Urinary bladder (tissue), 4 donors: ENCODE results near the gene ANKS1A. TPM values are rescaled to one million over a fixed set of nuclear protein-coding genes. Genes with fewer than 3 reads are reported as not detected.

ENCODE experiments used
- DNase-seq: peaks from one replicate; pipeline ENCODE4 v3.0.0-alpha.2; 2015; ENCODE audit errors: extremely low spot score
- H3K27ac ChIP-seq: one replicate; pipeline ENCODE4 v1.5.1; 2013; ENCODE audit warnings: low read depth, mild to moderate bottlenecking, moderate library complexity
- H3K36me3 ChIP-seq: one replicate; pipeline ENCODE4 v1.6.1; 2013; ENCODE audit warnings: mild to moderate bottlenecking, moderate library complexity; ENCODE audit not compliant: insufficient read depth
- H3K4me1 ChIP-seq: one replicate; pipeline ENCODE4 v1.6.1; 2013; ENCODE audit warnings: mild to moderate bottlenecking, moderate library complexity; ENCODE audit not compliant: insufficient read depth
- H3K4me3 ChIP-seq: one replicate; pipeline ENCODE4 v1.5.1; 2013; ENCODE audit warnings: low read depth, low read length
- WGBS: extraction: QIAGEN DNeasy Blood & Tissue Kit; methylation state at CpG from one replicate; pipeline ENCODE4 v1.1.7; 2013; 5-methylcytosine and 5-hydroxymethylcytosine counted together
- polyA plus RNA-seq: library from polyadenylated mRNA; stranded (reverse); fragments of 200-250 nt; gene quantifications from one replicate; pipeline ENCODE4 v1.2.3, GENCODE V29; 2013
- total RNA-seq: library from RNA; depleted of rRNA; stranded (reverse); fragments of >200 nt; gene quantifications from one replicate; pipeline ENCODE4 v1.2.3, GENCODE V29; 2014
- donor health status: healthy with polysubstance abuse.
- donor health status: healthy.

ANKS1A gene
- total and polyA plus RNA-seq, 2 donors = 21.9 to 38.0 TPM

- Histone ChIP-seq H3K36me3 (no peaks in the 10 kb centered on the region), H3K27ac (no peak overlapping the region), H3K4me1 (no peaks in the 10 kb centered on the region), H3K4me3 (no peak overlapping the region)
- 85% methylated on average over 7 of the region's 7 CpGs for WGBS
- DNase-seq = no peak
Measured at GRCh38 chr6:34961574-34961973, 72.5 kb downstream of the ANKS1A start.

GRCh38 chr6:34964564-34964963 is 75.5 kb downstream of the ANKS1A start:
- no peak overlapping the region for H3K4me3 ChIP-seq
- no peak for DNase-seq
- H3K27ac ChIP-seq = no peak overlapping the region
- H3K4me1 ChIP-seq = no peaks in the 10 kb centered on the region
- WGBS = 57% methylated on average over 3 of the region's 3 CpGs
- H3K36me3 ChIP-seq = no peaks in the 10 kb centered on the region

GRCh38 chr6:34967461-34967860 is 78.4 kb downstream of the ANKS1A start:
- no peak overlapping the region for H3K4me3 ChIP-seq
- H3K4me1 ChIP-seq = no peaks in the 10 kb centered on the region
- 97% methylated on average over 3 of the region's 3 CpGs for WGBS
- no peak for DNase-seq
- H3K36me3 ChIP-seq = peaks cover under 1% of the 10 kb centered on the region
- H3K27ac ChIP-seq = no peak overlapping the region

GRCh38 chr6:34969662-34970265 is 80.7 kb downstream of the ANKS1A start:
- no peak for DNase-seq
- 93% methylated on average over 7 of the region's 7 CpGs for WGBS

GRCh38 chr6:34970488-34970887 is 81.4 kb downstream of the ANKS1A start:
- 98% methylated on average over 3 of the region's 3 CpGs for WGBS
- Histone ChIP-seq H3K4me1 (no peaks in the 10 kb centered on the region), H3K36me3 (peaks cover 2% of the 10 kb centered on the region), H3K27ac (no peak overlapping the region), H3K4me3 (no peak overlapping the region)
- no peak for DNase-seq

More at GRCh38 chr6:34969662-34970265, 80.7 kb downstream of the ANKS1A start:
- no peak overlapping the region for H3K4me3 ChIP-seq
- H3K36me3 ChIP-seq = peaks cover 2% of the 10 kb centered on the region
- H3K4me1 ChIP-seq = no peaks in the 10 kb centered on the region
- H3K27ac ChIP-seq = no peak overlapping the region

- no peaks in the 10 kb centered on the region for H3K4me1 ChIP-seq
- no peak overlapping the region for H3K27ac ChIP-seq
- WGBS = 75% methylated on average over 2 of the region's 2 CpGs
- H3K4me3 ChIP-seq = no peak overlapping the region
- DNase-seq = no peak
- peaks cover 2% of the 10 kb centered on the region for H3K36me3 ChIP-seq
Measured at GRCh38 chr6:34970957-34971356, 81.9 kb downstream of the ANKS1A start.

GRCh38 chr6:34973547-34974248 is 84.6 kb downstream of the ANKS1A start:
- DNase-seq = no peak
- 46% methylated on average over 2 of the region's 2 CpGs for WGBS
- H3K27ac ChIP-seq = no peak overlapping the region
- no peak overlapping the region for H3K4me3 ChIP-seq
- peaks cover 2% of the 10 kb centered on the region for H3K36me3 ChIP-seq
- H3K4me1 ChIP-seq = no peaks in the 10 kb centered on the region

GRCh38 chr6:34974249-34974642 is 85.2 kb downstream of the ANKS1A start:
- Histone ChIP-seq H3K36me3 (peaks cover 2% of the 10 kb centered on the region), H3K4me3 (no peak overlapping the region), H3K27ac (no peak overlapping the region), H3K4me1 (no peaks in the 10 kb centered on the region)
- no peak for DNase-seq
- 71% methylated on average over 1 of the region's 1 CpG for WGBS

- Histone ChIP-seq H3K4me3 (no peak overlapping the region), H3K36me3 (peaks cover 2% of the 10 kb centered on the region), H3K4me1 (no peaks in the 10 kb centered on the region), H3K27ac (no peak overlapping the region)
- DNase-seq = no peak
- WGBS = 99% methylated on average over 2 of the region's 2 CpGs
Measured at GRCh38 chr6:34976239-34976638, 87.2 kb downstream of the ANKS1A start.

- Histone ChIP-seq H3K36me3 (no peaks in the 10 kb centered on the region), H3K27ac (no peak overlapping the region), H3K4me3 (no peak overlapping the region), H3K4me1 (no peaks in the 10 kb centered on the region)
- DNase-seq = no peak
- 72% methylated on average over 2 of the region's 2 CpGs for WGBS
Measured at GRCh38 chr6:34979218-34979617, 90.2 kb downstream of the ANKS1A start.

GRCh38 chr6:34979994-34980393 is 90.9 kb downstream of the ANKS1A start:
- Histone ChIP-seq H3K27ac (no peak overlapping the region), H3K4me3 (no peak overlapping the region), H3K36me3 (no peaks in the 10 kb centered on the region), H3K4me1 (no peaks in the 10 kb centered on the region)
- DNase-seq = no peak
- 96% methylated on average over 3 of the region's 3 CpGs for WGBS

- no peak for DNase-seq
- Histone ChIP-seq H3K4me3 (no peak overlapping the region), H3K36me3 (no peaks in the 10 kb centered on the region), H3K27ac (no peak overlapping the region), H3K4me1 (no peaks in the 10 kb centered on the region)
- WGBS = 74% methylated on average over 5 of the region's 5 CpGs
Measured at GRCh38 chr6:34981366-34981765, 92.3 kb downstream of the ANKS1A start.

- WGBS = 77% methylated on average over 7 of the region's 7 CpGs
- Histone ChIP-seq H3K36me3 (no peaks in the 10 kb centered on the region), H3K4me1 (no peaks in the 10 kb centered on the region), H3K27ac (no peak overlapping the region), H3K4me3 (no peak overlapping the region)
- DNase-seq = no peak
Measured at GRCh38 chr6:34981951-34982350, 92.9 kb downstream of the ANKS1A start.

- H3K4me1 ChIP-seq = no peaks in the 10 kb centered on the region
- DNase-seq = no peak
- no peak overlapping the region for H3K27ac ChIP-seq
- 83% methylated on average over 11 of the region's 11 CpGs for WGBS
- no peak overlapping the region for H3K4me3 ChIP-seq
- H3K36me3 ChIP-seq = no peaks in the 10 kb centered on the region
Measured at GRCh38 chr6:34982424-34982852, 93.4 kb downstream of the ANKS1A start.
